Subcutaneous adipose tissue (tissue), 4 donors: Measurements from ENCODE around the gene ZXDB. TPM values are rescaled to one million over a fixed set of nuclear protein-coding genes. Genes with fewer than 3 reads are reported as not detected.

Experiments
- total RNA-seq, 4 donors: library from RNA; depleted of rRNA; stranded (reverse); fragments of >200 nt; gene quantifications; one replicate each; pipeline ENCODE4 v1.1.0, GENCODE V29; 2016
- TF ChIP-seq, protein P1 (sequence below): fragments of 450-650 bp; IDR thresholded peaks from one replicate; pipeline ENCODE4 v1.5.1; 2016; ENCODE audit warnings: low read depth, mild to moderate bottlenecking, control low read depth, antibody characterized with exemption, moderate library complexity

Gene ZXDB
- total RNA-seq, 4 donors from 2014 or later = 7.8 to 10.3 (median 9.1) TPM

DNA sequence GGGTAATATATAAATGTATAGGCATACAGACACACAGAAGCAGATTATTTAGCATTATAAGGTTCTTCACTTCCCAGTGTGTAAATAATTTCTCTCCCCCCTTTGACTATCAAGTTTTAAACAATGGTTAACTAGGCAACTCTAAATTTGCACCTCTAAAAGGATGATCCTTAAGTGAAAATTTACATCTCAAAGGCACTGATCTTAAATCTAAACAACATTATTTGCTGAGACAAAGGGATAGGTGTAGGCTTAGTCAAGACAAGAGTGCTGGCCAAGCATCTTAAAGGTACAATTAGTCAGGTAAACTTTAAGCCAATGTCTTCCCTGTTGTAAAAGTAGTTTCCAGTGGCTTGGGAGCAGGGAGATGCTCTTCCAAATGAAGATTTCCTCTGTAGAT lies 55.2 kb downstream of the ZXDB start:
- TF ChIP-seq, protein P1, sequence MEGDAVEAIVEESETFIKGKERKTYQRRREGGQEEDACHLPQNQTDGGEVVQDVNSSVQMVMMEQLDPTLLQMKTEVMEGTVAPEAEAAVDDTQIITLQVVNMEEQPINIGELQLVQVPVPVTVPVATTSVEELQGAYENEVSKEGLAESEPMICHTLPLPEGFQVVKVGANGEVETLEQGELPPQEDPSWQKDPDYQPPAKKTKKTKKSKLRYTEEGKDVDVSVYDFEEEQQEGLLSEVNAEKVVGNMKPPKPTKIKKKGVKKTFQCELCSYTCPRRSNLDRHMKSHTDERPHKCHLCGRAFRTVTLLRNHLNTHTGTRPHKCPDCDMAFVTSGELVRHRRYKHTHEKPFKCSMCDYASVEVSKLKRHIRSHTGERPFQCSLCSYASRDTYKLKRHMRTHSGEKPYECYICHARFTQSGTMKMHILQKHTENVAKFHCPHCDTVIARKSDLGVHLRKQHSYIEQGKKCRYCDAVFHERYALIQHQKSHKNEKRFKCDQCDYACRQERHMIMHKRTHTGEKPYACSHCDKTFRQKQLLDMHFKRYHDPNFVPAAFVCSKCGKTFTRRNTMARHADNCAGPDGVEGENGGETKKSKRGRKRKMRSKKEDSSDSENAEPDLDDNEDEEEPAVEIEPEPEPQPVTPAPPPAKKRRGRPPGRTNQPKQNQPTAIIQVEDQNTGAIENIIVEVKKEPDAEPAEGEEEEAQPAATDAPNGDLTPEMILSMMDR = no peak

Other genes with a start within 250 kb of the ZXDB start
- gene NLRP2B, start 88.2 kb downstream of the ZXDB start, total RNA-seq = not detected